GM18511 (cell line): ENCODE data around the gene GNA14.
"Not testable (repeated sequence)": the region's sequence is repeated elsewhere in the genome, so short reads cannot be mapped to it uniquely, and the experiment has no call there.

Experiments used
- ATAC-seq: cut with Tn5 transposase; IDR thresholded peaks from one replicate; pipeline ENCODE4 v1.9.1; 2021; ENCODE audit warnings: mild to moderate bottlenecking, moderate library complexity; ENCODE audit not compliant: unreplicated experiment

Gene GNA14

DNA sequence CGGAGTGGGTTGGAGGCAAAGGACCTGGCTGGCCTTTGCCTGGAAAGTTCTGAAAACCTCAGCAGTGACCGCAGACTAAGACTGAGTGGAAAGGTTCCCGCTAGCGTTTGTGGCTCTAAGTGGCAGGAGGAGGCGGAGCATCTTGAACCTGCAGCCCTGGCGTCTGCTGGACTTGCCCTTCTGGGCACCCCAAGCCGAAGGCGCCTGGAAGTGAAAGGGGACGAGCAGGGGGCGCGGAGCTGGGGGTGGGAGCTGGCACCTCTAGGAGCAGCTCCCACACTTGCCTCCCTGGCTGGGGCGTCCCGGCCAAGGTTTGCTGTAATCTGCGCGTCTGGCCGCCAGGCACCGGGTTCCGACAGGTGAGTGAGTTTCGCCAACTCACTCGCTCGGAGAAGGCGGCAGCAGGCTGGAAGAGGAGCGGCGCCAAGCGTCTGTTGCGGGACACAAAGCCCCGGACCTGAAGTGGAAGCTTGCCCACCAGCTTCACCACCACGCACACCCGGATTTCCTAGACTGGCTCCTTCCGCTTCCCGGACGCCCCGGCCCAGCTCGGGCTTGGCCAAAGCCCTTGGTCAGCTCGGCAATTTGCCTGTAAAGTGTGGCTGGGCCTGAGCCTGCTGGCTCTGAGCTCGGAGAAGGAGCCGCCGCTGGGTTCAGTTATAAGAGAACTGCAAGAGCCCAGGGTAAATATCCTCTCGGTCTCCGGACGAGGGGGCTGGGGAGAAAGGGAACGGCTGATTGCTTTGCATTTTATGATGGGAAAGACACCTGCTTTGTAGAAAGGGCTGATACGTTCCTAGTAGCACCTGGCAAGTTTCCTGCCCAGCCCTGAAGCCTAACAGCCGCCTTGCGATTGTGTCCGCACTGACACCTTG is at the start of gene GNA14:
TSS of gene GNA14 (minus strand) at position 89 of the 875 bp plus-strand sequence. CDS start 529 bp downstream, outside the sequence.
- ATAC-seq: no peak

- ATAC-seq: no peak
Observed at GRCh38 chr9:77697238-77697984, 49.3 kb upstream of the GNA14 start.

GRCh38 chr9:77690723-77691122 is 42.6 kb upstream of the GNA14 start:
- ATAC-seq: not testable (repeated sequence)

DNA sequence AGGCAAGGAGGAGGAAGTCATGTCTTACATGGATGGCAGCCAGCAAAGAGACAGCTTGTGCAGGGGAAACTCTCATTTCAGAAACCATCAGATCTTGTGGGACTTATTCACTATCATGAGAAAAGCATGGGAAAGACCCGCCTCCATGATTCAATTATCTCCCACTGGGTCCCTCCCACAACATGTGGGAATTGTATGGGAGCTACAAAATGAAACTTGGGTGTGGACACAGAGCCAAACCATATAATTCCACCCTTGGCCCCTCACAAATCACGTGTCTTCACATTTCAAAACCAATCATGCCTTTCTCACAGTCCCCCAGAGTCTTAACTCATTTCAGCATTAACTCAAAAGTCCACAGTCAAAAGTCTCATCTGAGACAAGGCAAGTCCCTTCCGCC is 42.0 kb upstream of the GNA14 start:
- ATAC-seq: not testable (repeated sequence)

- ATAC-seq: not testable (repeated sequence)
Observed at GRCh38 chr9:77687737-77688136, 39.6 kb upstream of the GNA14 start.

DNA sequence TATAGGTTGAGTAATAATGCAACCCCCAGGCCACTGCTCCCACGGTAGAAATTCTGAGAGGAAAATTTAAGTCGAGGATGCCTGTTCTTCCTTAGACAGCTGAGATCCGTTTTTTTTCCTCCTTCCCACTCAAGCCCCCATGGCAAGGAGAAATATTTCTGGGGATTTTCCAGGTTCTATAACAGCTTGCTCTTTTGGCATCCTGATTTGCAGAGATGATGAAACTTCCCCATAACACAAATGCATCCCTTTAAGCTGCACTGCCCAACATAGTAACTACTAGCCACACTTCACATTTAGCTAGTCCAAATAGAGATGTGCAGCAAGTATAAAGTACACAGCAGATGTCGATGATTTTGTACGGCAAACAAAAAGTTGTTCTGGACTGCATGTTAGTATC is 32.5 kb upstream of the GNA14 start:
- no peak for ATAC-seq

GRCh38 chr9:77679661-77680368 is 31.7 kb upstream of the GNA14 start:
- ATAC-seq: no peak

DNA sequence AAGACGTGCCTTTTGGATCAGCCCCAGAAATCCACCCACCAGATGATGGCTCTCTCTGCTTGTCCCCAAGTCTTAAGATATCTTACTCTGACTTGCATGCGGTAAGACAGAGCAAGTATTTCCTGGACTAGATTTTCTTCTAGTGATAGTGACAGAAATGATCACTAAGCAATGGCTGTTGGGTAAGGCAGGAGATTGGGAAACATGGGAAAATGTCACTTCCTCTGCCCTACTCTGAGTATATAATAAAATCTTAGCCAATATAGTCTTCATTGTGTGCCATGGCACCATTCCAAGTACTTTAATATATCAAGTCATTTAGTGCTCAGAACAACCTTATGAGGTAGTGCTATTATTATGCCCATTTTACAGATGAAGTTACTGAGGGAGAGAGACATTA is 31.0 kb upstream of the GNA14 start:
- ATAC-seq: no peak

GRCh38 chr9:77677957-77678535 is 29.9 kb upstream of the GNA14 start:
- ATAC-seq: no peak

- ATAC-seq: no peak
Observed at GRCh38 chr9:77677397-77677796, 29.3 kb upstream of the GNA14 start.

DNA sequence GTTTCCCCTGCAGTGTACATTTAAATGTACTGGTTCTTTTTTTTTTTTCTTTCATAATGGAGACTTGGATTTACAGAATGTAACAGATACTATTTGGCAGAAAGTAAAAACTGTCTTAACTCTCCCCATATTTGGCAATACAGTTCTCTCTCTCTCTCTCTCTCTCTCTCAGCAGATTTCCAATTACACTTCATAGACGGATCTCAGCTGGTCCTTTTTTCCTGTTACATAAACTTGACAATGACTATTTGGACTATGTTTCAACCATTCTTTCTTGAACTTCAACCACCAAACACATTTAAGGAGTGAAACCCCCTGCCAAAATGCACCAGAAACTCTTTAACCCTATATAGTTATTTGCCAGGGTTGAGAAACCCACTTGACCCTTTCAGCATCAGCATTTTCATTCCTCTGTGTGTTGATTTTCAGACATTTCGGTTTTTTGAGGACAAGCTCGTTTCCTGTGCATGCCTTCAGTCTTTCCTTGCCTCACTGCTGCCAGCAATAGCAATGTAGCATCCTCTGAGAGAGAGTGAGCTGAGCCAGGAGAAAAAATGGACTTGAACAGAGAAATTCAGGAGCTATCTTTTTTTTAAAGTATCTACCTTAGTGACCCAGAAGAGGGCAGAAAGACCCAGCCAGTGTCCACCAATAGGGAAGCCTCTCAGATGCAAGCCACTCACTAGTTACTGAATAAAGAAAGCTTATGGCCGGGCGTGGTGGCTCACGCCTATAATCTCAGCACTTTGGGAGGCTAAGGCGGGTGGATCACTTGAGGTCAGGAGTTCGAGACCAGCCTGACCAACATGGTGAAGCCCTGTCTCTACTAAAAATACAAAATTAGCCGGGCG is 26.0 kb upstream of the GNA14 start:
- ATAC-seq: no peak

GRCh38 chr9:77672183-77672582 is 24.1 kb upstream of the GNA14 start:
- no peak for ATAC-seq

DNA sequence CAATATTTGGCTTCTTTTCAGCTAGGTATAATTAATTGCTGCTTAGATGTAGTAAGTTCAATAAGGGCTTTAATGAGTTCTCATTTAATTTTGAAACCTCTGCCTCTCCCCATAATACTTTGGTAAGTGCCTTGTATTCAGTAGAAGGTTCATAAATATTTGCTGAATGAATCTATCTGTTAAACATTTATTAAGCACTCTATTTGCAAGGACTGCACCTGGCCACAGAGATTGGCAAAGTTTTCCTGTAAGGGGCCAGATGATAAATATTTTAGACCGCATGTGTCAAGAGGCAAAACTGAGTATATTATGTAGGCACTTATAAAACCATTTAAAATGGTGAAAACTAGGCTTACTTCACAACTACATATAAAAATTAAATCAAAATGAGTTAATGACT is 19.0 kb upstream of the GNA14 start:
- no peak for ATAC-seq

DNA sequence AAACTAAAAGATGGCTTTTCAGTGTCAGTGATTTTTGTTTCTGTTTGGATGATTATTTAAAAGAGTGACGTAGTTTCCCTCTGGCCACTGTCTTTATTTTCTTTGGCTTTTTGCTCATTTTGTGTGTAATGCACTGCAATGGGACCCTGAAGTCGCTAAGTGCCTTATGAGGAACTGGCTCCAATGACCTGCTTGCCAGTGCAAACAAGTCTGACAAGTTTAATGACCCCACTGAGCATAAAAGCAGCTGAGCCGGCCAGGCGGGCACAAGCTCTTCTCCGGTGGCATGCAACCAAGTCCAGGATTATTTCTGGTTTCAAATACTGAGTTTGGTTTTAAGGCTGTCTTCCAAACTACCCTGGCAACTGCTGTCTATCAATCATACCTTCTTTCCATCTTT is 15.6 kb upstream of the GNA14 start:
- no peak for ATAC-seq

GRCh38 chr9:77661566-77662085 is 13.5 kb upstream of the GNA14 start:
- no peak for ATAC-seq

GRCh38 chr9:77659926-77660325 is 11.8 kb upstream of the GNA14 start:
- ATAC-seq: no peak

DNA sequence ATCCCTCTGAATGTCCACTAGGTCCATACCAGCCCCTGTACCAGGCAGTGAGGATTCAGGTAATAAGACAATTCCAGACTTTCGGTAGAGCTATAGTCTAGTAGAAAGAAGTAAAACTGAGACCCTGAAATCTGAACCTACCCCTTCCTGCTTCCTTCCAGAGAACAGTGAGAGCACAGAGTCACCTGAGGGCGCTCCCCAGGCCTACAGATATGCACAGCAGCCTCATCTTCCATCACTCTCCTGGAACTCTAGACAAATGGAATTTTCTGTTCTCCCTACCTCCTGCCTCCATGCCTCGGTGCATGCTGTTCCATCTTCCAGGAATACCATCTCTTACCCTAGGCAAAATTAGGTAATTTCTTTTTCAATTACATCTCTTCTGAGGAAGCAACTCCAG is 3.1 kb upstream of the GNA14 start:
- ATAC-seq: no peak

GRCh38 chr9:77649109-77649812 is 1.1 kb upstream of the GNA14 start:
- ATAC-seq: no peak
